Cardiac muscle cell (in vitro differentiated cells and primary cell): ENCODE measurements around the gene DOC2A. TPM values are rescaled to one million over a fixed set of nuclear protein-coding genes. Genes with fewer than 3 reads are reported as not detected.
"Not testable (repeated sequence)": the region's sequence is repeated elsewhere in the genome, so short reads cannot be mapped to it uniquely, and the experiment has no call there.

Experiments
- DNase-seq, 2 donors: peaks; one replicate each; pipeline versions ENCODE4 v3.0.0 to v3.0.0-alpha.2; 2010 to 2017; ENCODE audit warnings: low read depth in 1 of 2, low spot score in 1 of 2
- H3K27ac ChIP-seq: fragments of 200-600 bp; sonication (generic); 2 replicates; pipeline ENCODE4 v1.5.1; 2016
- H3K27me3 ChIP-seq: fragments of 200-600 bp; sonication (generic); 2 replicates; pipeline ENCODE4 v1.6.0; 2016; ENCODE audit warnings: control low read depth
- H3K36me3 ChIP-seq: fragments of 200-600 bp; sonication (generic); 2 replicates; pipeline ENCODE4 v1.5.1; 2016; ENCODE audit warnings: control low read depth
- H3K4me1 ChIP-seq: fragments of 200-600 bp; sonication (generic); 2 replicates; pipeline ENCODE4 v1.8.1; 2017; ENCODE audit warnings: low read depth, mild to moderate bottlenecking, mixed run types
- H3K4me3 ChIP-seq: fragments of 200-600 bp; sonication (generic); 2 replicates; pipeline ENCODE4 v1.5.1; 2016; ENCODE audit warnings: mild to moderate bottlenecking
- H3K9me3 ChIP-seq: fragments of 200-600 bp; sonication (generic); 2 replicates; pipeline ENCODE4 v1.5.1; 2017; ENCODE audit warnings: low read depth, mild to moderate bottlenecking, control low read depth
- CTCF ChIP-seq: IDR thresholded peaks from 2 replicates; pipeline ENCODE4 v1.5.1; 2012; ENCODE audit warnings: low read depth, mild to moderate bottlenecking, low read length
- polyA plus RNA-seq: library from polyadenylated mRNA; unstranded; fragments of >200 nt; fragmentation: Nextera tagmentation; extraction: Ambion mirVana; gene quantifications from 2 replicates; pipeline ENCODE4 v1.2.1, GENCODE V29; 2016
- total RNA-seq: library from RNA; depleted of rRNA; stranded (reverse); fragments of >200 nt; gene quantifications from 2 replicates; pipeline ENCODE4 v1.2.3, GENCODE V29; 2016

DOC2A gene
- total and polyA plus RNA-seq, 2 experiments from 2014 or later = 3.3 to 7.2 TPM

GRCh38 chr16:30052671-30053372, 42.0 kb upstream of the DOC2A start:
- Histone ChIP-seq H3K4me1 (peaks cover 4% of the 10 kb centered on the region), H3K36me3 (no peaks in the 10 kb centered on the region), H3K9me3 (no peaks in the 10 kb centered on the region), H3K27me3 (no peaks in the 10 kb centered on the region), H3K4me3 (peak overlapping the region; percentile 65), H3K27ac (no peak overlapping the region)
- TF ChIP-seq CTCF = no peak
- peak; percentile 92 to 95 for DNase-seq

GRCh38 chr16:30051518-30051917, 40.7 kb upstream of the DOC2A start:
- Histone ChIP-seq H3K27me3 (no peaks in the 10 kb centered on the region), H3K27ac (no peak overlapping the region), H3K4me3 (no peak overlapping the region), H3K36me3 (no peaks in the 10 kb centered on the region), H3K4me1 (peaks cover 4% of the 10 kb centered on the region), H3K9me3 (no peaks in the 10 kb centered on the region)
- peak in 1 of 2 donors; percentile 60 for DNase-seq
- TF ChIP-seq CTCF = no peak

GRCh38 chr16:30049871-30050270, 39.0 kb upstream of the DOC2A start:
- Histone ChIP-seq H3K9me3 (no peaks in the 10 kb centered on the region), H3K4me1 (peaks cover 4% of the 10 kb centered on the region), H3K4me3 (no peak overlapping the region), H3K27ac (no peak overlapping the region), H3K27me3 (no peaks in the 10 kb centered on the region), H3K36me3 (no peaks in the 10 kb centered on the region)
- DNase-seq = no peak
- no peak for TF ChIP-seq CTCF

GRCh38 chr16:30046588-30046987, 35.8 kb upstream of the DOC2A start:
- no peak overlapping the region for H3K4me3 ChIP-seq
- no peaks in the 10 kb centered on the region for H3K4me1 ChIP-seq
- TF ChIP-seq CTCF = no peak
- H3K27ac ChIP-seq = no peak overlapping the region
- no peaks in the 10 kb centered on the region for H3K36me3 ChIP-seq
- no peaks in the 10 kb centered on the region for H3K27me3 ChIP-seq
- no peak for DNase-seq
- no peaks in the 10 kb centered on the region for H3K9me3 ChIP-seq

GRCh38 chr16:30046178-30046577, 35.4 kb upstream of the DOC2A start:
- no peak overlapping the region for H3K27ac ChIP-seq
- no peak for TF ChIP-seq CTCF

GRCh38 chr16:30041841-30042240, 31.0 kb upstream of the DOC2A start:
- no peak overlapping the region for H3K27ac ChIP-seq
- H3K36me3 ChIP-seq = no peaks in the 10 kb centered on the region
- peak; percentile 39 to 69 for DNase-seq
- H3K27me3 ChIP-seq = peaks cover 12% of the 10 kb centered on the region
- H3K4me3 ChIP-seq = no peak overlapping the region
- no peaks in the 10 kb centered on the region for H3K9me3 ChIP-seq
- peak; percentile 37 for TF ChIP-seq CTCF
- no peaks in the 10 kb centered on the region for H3K4me1 ChIP-seq

More at GRCh38 chr16:30046178-30046577, 35.4 kb upstream of the DOC2A start:
- no peak for DNase-seq
- Histone ChIP-seq H3K36me3 (no peaks in the 10 kb centered on the region), H3K4me1 (no peaks in the 10 kb centered on the region), H3K4me3 (no peak overlapping the region), H3K27me3 (no peaks in the 10 kb centered on the region), H3K9me3 (no peaks in the 10 kb centered on the region)

- not testable (repeated sequence) for H3K4me3 ChIP-seq, H3K27ac ChIP-seq, H3K9me3 ChIP-seq, DNase-seq, H3K4me1 ChIP-seq, H3K36me3 ChIP-seq
- peaks cover 22% of the 10 kb centered on the region for H3K27me3 ChIP-seq
These were observed 29.9 kb upstream of the DOC2A start for GRCh38 chr16:30040690-30041089.
